Neuronal stem cell (in vitro differentiated cells): ENCODE results near the gene PRICKLE2.

ENCODE experiments used
- DNase-seq: peaks from one replicate; pipeline ENCODE4 v3.0.0-alpha.2; 2013; ENCODE audit warnings: low spot score
- H2AFZ ChIP-seq: one replicate; pipeline ENCODE4 v1.6.1; 2013; ENCODE audit warnings: mild to moderate bottlenecking, low read length, inconsistent platforms
- H2AK5ac ChIP-seq: 2 replicates; pipeline ENCODE4 v1.6.1; 2013; ENCODE audit warnings: low read depth, mild to moderate bottlenecking, inconsistent platforms, low read length, moderate library complexity, mixed read lengths
- H2BK120ac ChIP-seq: 2 replicates; pipeline ENCODE4 v1.6.1; 2013; ENCODE audit warnings: low read depth, mild to moderate bottlenecking, inconsistent platforms, low read length, moderate library complexity, mixed read lengths
- H2BK12ac ChIP-seq: one replicate; pipeline ENCODE4 v1.6.1; 2013; ENCODE audit warnings: low read length, inconsistent platforms
- H2BK15ac ChIP-seq: 2 replicates; pipeline ENCODE4 v1.6.1; 2013; ENCODE audit warnings: mild to moderate bottlenecking, low read length, inconsistent platforms, mixed read lengths
- H2BK5ac ChIP-seq: one replicate; pipeline ENCODE4 v1.6.1; 2013; ENCODE audit warnings: inconsistent platforms, mild to moderate bottlenecking, low read length, moderate library complexity
- H3K14ac ChIP-seq: one replicate; pipeline ENCODE4 v1.6.1; 2013; ENCODE audit warnings: low read length, inconsistent platforms
- H3K18ac ChIP-seq: 2 replicates; pipeline ENCODE4 v1.6.1; 2013; ENCODE audit warnings: low read length, inconsistent platforms
- H3K23ac ChIP-seq: 2 replicates; pipeline ENCODE4 v1.6.1; 2013; ENCODE audit warnings: low read depth, mild to moderate bottlenecking, mixed read lengths, low read length, inconsistent platforms; ENCODE audit not compliant: poor library complexity
- H3K27ac ChIP-seq: replicated peaks from 3 replicates; pipeline ENCODE4 v1.5.1; 2013; ENCODE audit warnings: low read length, inconsistent platforms
- H3K27me3 ChIP-seq, 3 experiments: 2 replicates each; pipeline ENCODE4 v1.6.1; 2013; ENCODE audit warnings: low read length in 3 of 3, mild to moderate bottlenecking in 2 of 3, inconsistent platforms in 1 of 3, low read depth in 1 of 3, mixed read lengths in 1 of 3, moderate library complexity in 1 of 3; ENCODE audit not compliant: control insufficient read depth in 3 of 3, insufficient read depth in 3 of 3
- H3K36me3 ChIP-seq, 2 donors: replicated peaks in 1 of 2; 2 replicates each; pipeline ENCODE4 v1.6.1; 2013; ENCODE audit warnings: low read length in 2 of 2; ENCODE audit not compliant: control insufficient read depth in 2 of 2, insufficient read depth in 2 of 2
- H3K4ac ChIP-seq: 2 replicates; pipeline ENCODE4 v1.6.1; 2013; ENCODE audit warnings: inconsistent platforms, mild to moderate bottlenecking, low read length, moderate library complexity
- H3K4me1 ChIP-seq, 2 donors: 1 replicate in 1 of 2; 2 replicates in 1 of 2; pipeline ENCODE4 v1.6.1; 2013; ENCODE audit warnings: low read length in 2 of 2, low read depth in 1 of 2; ENCODE audit not compliant: control insufficient read depth in 2 of 2, insufficient read depth in 1 of 2
- H3K4me2 ChIP-seq: one replicate; pipeline ENCODE4 v1.6.1; 2013; ENCODE audit warnings: mild to moderate bottlenecking, low read length, inconsistent platforms; ENCODE audit not compliant: insufficient read depth, poor library complexity, severe bottlenecking
- H3K4me3 ChIP-seq, 2 donors: 2 replicates each; pipeline ENCODE4 v1.5.1; 2013; ENCODE audit warnings: low read length in 2 of 2, mild to moderate bottlenecking in 2 of 2, inconsistent platforms in 1 of 2, moderate library complexity in 1 of 2
- H3K79me1 ChIP-seq: one replicate; pipeline ENCODE4 v1.6.1; 2013; ENCODE audit warnings: low read depth, mild to moderate bottlenecking, inconsistent platforms, low read length, moderate library complexity
- H3K9ac ChIP-seq: one replicate; pipeline ENCODE4 v1.6.1; 2013; ENCODE audit warnings: mild to moderate bottlenecking, low read depth, low read length, inconsistent platforms; ENCODE audit not compliant: poor library complexity
- H3K9me3 ChIP-seq, 2 donors: replicated peaks in 1 of 2; 2 replicates each; pipeline versions ENCODE3 to v1.6.1; 2013; ENCODE audit warnings: low read length in 2 of 2, mild to moderate bottlenecking in 2 of 2, inconsistent platforms in 1 of 2, low read depth in 1 of 2, mixed read lengths in 1 of 2, moderate library complexity in 1 of 2; ENCODE audit not compliant: control insufficient read depth in 2 of 2, insufficient read depth in 1 of 2
- H4K8ac ChIP-seq: one replicate; pipeline ENCODE4 v1.6.1; 2013; ENCODE audit warnings: low read depth, mild to moderate bottlenecking, inconsistent platforms, low read length, moderate library complexity
- H4K91ac ChIP-seq: one replicate; pipeline ENCODE4 v1.6.1; 2013; ENCODE audit warnings: low read length, low read depth, mild to moderate bottlenecking, inconsistent platforms; ENCODE audit not compliant: poor library complexity
- WGBS, 2 donors: extraction: QIAGEN DNeasy Blood & Tissue Kit; methylation state at CpG; one replicate each; pipeline ENCODE4 v1.1.7; 2013; ENCODE audit warnings: missing lambda C conversion rate in 2 of 2, mixed read lengths in 1 of 2; ENCODE audit not compliant: insufficient read length in 2 of 2, insufficient replicate concordance in 1 of 2; ENCODE audit errors: extremely low coverage in 2 of 2; 5-methylcytosine and 5-hydroxymethylcytosine counted together

The PRICKLE2 gene

DNA sequence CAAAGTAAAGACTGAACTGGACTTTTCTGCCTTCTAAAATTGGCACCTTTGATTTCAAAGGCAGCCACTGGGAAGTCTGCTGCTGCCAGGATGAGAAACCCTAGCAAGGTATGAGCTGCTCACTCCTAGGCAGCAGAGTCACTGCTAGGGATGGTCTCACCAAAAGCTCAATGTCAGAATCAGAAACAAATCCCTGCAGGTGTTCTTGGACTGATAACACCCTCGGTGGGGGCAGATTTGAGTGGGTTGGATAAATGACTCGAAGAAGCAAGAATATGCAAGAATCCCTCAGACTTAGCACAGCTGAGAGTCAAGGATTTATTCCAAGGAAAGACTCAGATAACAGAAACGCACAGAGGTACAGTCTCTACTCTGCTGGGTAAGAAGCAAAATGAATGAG is 90.4 kb downstream of the PRICKLE2 start:
- Histone ChIP-seq H2BK5ac (no peak overlapping the region), H3K4me3 (no peak overlapping the region), H3K9me3 (no peaks in the 10 kb centered on the region), H3K27me3 (no peaks in the 10 kb centered on the region), H3K4me1 (no peaks in the 10 kb centered on the region), H2BK15ac (no peak overlapping the region), H4K91ac (no peak overlapping the region), H3K27ac (no peak overlapping the region), H3K4me2 (no peak overlapping the region), H3K23ac (no peak overlapping the region), H2BK12ac (no peak overlapping the region), H2AFZ (no peak overlapping the region), H3K9ac (no peak overlapping the region), H3K36me3 (no peaks in the 10 kb centered on the region), H4K8ac (no peak overlapping the region), H3K14ac (no peak overlapping the region), H3K18ac (no peak overlapping the region), H3K79me1 (no peaks in the 10 kb centered on the region), H2BK120ac (no peak overlapping the region), H2AK5ac (no peak overlapping the region), H3K4ac (no peak overlapping the region)
- WGBS, 2 donors: no CpG with 5 or more reads among the region's 3 CpGs
- no peak for DNase-seq

DNA sequence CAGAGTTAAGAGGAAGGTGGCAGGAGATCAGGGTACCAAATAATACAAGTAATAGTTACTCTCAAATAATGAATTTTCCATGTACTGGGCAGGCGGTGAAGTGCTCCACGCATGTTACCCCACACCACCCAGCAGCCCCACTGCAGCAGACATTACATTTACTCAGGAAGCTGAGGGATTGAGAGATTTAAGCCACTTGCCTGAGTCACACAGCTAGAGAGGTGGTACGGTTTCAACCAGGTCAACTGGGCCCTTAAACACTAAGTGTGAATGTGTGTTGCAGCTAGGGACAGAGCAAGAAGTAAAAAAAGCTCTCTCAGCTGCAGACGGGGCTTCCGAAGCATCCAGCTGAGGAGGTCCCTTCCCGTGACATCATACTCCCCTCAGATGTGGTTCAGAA is 91.3 kb downstream of the PRICKLE2 start:
- WGBS, 2 donors: no CpG with 5 or more reads among the region's 6 CpGs

DNA sequence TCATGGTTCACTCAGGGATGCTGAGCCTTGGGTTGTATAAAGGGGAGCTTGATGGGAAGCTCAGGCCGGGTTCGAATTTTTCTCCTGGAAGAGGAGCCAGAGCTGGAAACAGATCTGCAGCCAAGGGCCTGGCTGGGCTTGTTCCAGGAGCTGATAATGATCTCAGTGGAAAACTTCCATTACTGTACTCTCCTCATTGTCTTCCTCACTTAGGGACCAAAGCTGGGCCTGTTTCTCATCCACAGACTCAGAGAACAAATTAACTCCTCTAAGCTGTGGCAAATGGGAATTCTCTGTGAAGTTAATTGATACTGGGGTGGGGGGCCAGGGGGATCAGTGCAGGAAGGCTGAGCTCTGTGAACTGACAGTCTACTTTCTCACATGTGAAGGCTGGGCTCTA is 92.0 kb downstream of the PRICKLE2 start:
- Histone ChIP-seq H3K23ac (no peak overlapping the region), H4K91ac (no peak overlapping the region), H2AFZ (no peak overlapping the region), H2BK5ac (no peak overlapping the region), H3K9ac (no peak overlapping the region), H3K14ac (no peak overlapping the region), H3K36me3 (no peaks in the 10 kb centered on the region), H3K27ac (no peak overlapping the region), H3K79me1 (no peaks in the 10 kb centered on the region), H2BK120ac (no peak overlapping the region), H3K27me3 (no peaks in the 10 kb centered on the region), H3K4me1 (no peaks in the 10 kb centered on the region), H3K4me2 (no peak overlapping the region), H2BK15ac (no peak overlapping the region), H4K8ac (no peak overlapping the region), H2BK12ac (no peak overlapping the region), H2AK5ac (no peak overlapping the region), H3K18ac (no peak overlapping the region), H3K4me3 (no peak overlapping the region), H3K9me3 (no peaks in the 10 kb centered on the region), H3K4ac (no peak overlapping the region)
- DNase-seq: no peak
- no CpG with 5 or more reads among the region's 2 CpGs for WGBS, 2 donors

More for the DNA sequence above, 91.3 kb downstream of the PRICKLE2 start:
- Histone ChIP-seq H2BK15ac (no peak overlapping the region), H3K36me3 (no peaks in the 10 kb centered on the region), H2AK5ac (no peak overlapping the region), H3K4me3 (no peak overlapping the region), H3K27me3 (no peaks in the 10 kb centered on the region), H4K8ac (no peak overlapping the region), H2BK5ac (no peak overlapping the region), H3K4ac (no peak overlapping the region), H3K9ac (no peak overlapping the region), H3K9me3 (no peaks in the 10 kb centered on the region), H3K27ac (no peak overlapping the region), H2AFZ (no peak overlapping the region), H3K18ac (no peak overlapping the region), H3K4me1 (no peaks in the 10 kb centered on the region), H4K91ac (no peak overlapping the region), H3K4me2 (no peak overlapping the region), H2BK120ac (no peak overlapping the region), H3K79me1 (no peaks in the 10 kb centered on the region), H3K14ac (no peak overlapping the region), H3K23ac (no peak overlapping the region), H2BK12ac (no peak overlapping the region)
- DNase-seq: no peak

DNA sequence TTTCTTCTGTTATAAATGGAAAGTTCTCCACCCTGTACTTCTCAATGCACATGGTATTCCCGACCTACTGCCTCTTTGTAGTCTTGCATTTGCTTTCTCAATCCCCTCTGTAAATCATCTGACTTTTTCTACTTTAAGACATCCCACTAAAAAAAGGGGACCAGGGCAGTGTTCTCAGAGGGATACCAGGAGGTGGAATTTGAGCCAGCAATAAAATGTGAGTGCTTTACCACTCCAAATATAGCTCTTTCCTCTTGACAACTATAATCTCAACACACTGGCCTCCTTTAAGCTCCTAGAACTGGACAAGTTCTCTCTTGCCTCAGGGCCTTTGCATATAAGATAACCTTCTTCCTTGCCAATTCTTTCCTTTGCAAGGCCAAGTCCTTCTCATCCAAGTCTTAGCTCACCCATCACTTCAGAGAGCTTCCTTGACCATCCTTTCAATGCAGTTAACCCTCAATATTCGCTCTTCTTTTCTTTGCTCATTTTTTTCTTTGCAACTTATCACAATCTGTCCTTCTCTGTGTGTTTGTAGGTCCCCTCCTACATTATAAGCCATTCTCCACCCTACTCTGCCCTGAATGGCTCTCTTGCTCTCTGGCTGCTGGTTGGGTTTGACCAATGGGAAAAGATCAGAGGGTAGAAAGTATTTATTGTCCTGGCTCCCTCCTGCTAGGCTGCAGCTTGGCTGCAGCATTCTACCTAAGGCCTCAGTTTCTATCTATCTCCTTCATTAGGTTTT is 93.4 kb downstream of the PRICKLE2 start:
- H2AFZ ChIP-seq: no peak overlapping the region
- no peak overlapping the region for H2BK120ac ChIP-seq
- WGBS, 2 donors: no CpG with 5 or more reads among the region's 2 CpGs
- no peaks in the 10 kb centered on the region for H3K27me3 ChIP-seq
- H3K4me2 ChIP-seq: no peak overlapping the region
- H2BK15ac ChIP-seq: no peak overlapping the region
- H4K8ac ChIP-seq: no peak overlapping the region
- no peak overlapping the region for H2AK5ac ChIP-seq
- H3K4me1 ChIP-seq: peaks cover 0 to 1% of the 10 kb centered on the region in 2 donors
- H3K4me3 ChIP-seq: no peak overlapping the region
- H3K9ac ChIP-seq: no peak overlapping the region
- no peak overlapping the region for H4K91ac ChIP-seq
- no peak overlapping the region for H3K23ac ChIP-seq
- H2BK12ac ChIP-seq: no peak overlapping the region
- H2BK5ac ChIP-seq: no peak overlapping the region
- H3K9me3 ChIP-seq: no peaks in the 10 kb centered on the region
- no peak overlapping the region for H3K27ac ChIP-seq
- no peaks in the 10 kb centered on the region for H3K36me3 ChIP-seq
- no peak overlapping the region for H3K14ac ChIP-seq
- no peak overlapping the region for H3K18ac ChIP-seq
- no peak for DNase-seq
- no peak overlapping the region for H3K4ac ChIP-seq
- H3K79me1 ChIP-seq: no peaks in the 10 kb centered on the region
